Karpas-422 (cell line): ENCODE data around the gene UNKL. TPM values are rescaled to one million over a fixed set of nuclear protein-coding genes. Genes with fewer than 3 reads are reported as not detected.

Source experiments
- DNase-seq: peaks from one replicate; pipeline ENCODE4 v3.0.0-alpha.2; 2015
- H2AFZ ChIP-seq: fragments of 200-600 bp; sonication (generic); 2 replicates; pipeline ENCODE4 v1.6.1; 2014; ENCODE audit warnings: antibody characterized with exemption, low read length, mixed read lengths
- H3K27ac ChIP-seq: fragments of 200-600 bp; sonication (generic); 2 replicates; pipeline ENCODE4 v1.5.1; 2014; ENCODE audit warnings: mild to moderate bottlenecking, low read length, moderate library complexity
- H3K27me3 ChIP-seq: fragments of 200-600 bp; sonication (generic); 2 replicates; pipeline ENCODE4 v1.6.1; 2014; ENCODE audit warnings: low read length, mixed read lengths
- H3K36me3 ChIP-seq: fragments of 200-600 bp; sonication (generic); 2 replicates; pipeline ENCODE4 v1.6.1; 2014; ENCODE audit warnings: low read length, mixed read lengths; ENCODE audit not compliant: insufficient read depth
- H3K4me1 ChIP-seq: fragments of 200-600 bp; sonication (generic); 2 replicates; pipeline ENCODE4 v1.6.1; 2014; ENCODE audit warnings: mild to moderate bottlenecking, low read length, mixed read lengths
- H3K4me2 ChIP-seq: fragments of 200-600 bp; sonication (generic); 2 replicates; pipeline ENCODE4 v1.6.1; 2014; ENCODE audit warnings: low read length, low read depth, mild to moderate bottlenecking; ENCODE audit not compliant: poor library complexity, severe bottlenecking
- H3K4me3 ChIP-seq: fragments of 200-600 bp; sonication (generic); 2 replicates; pipeline ENCODE4 v1.5.1; 2014; ENCODE audit warnings: mild to moderate bottlenecking, antibody characterized with exemption, low read length, mixed read lengths
- H3K79me2 ChIP-seq: fragments of 200-600 bp; sonication (generic); 2 replicates; pipeline ENCODE4 v1.6.1; 2014; ENCODE audit warnings: mild to moderate bottlenecking, low read length, mixed read lengths
- H3K9ac ChIP-seq: fragments of 200-600 bp; sonication (generic); 2 replicates; pipeline ENCODE4 v1.6.0; 2014; ENCODE audit warnings: low read length
- H3K9me2 ChIP-seq: fragments of 200-600 bp; sonication (generic), shearing (Covaris generic); replicated peaks from 2 replicates; pipeline ENCODE4 v1.6.0; 2014; ENCODE audit warnings: mild to moderate bottlenecking, low read length, moderate library complexity; ENCODE audit not compliant: insufficient read depth
- H3K9me3 ChIP-seq: fragments of 300-700, 200-600 bp; sonication (generic); 2 replicates; pipeline ENCODE4 v1.6.1; 2014; ENCODE audit warnings: low read length, mixed read lengths
- H4K20me1 ChIP-seq: fragments of 200-600 bp; sonication (generic); 2 replicates; pipeline ENCODE4 v1.6.1; 2014; ENCODE audit warnings: mild to moderate bottlenecking, antibody characterized with exemption, low read length, low read depth; ENCODE audit not compliant: insufficient read depth
- total RNA-seq: library from RNA; depleted of rRNA; stranded (reverse); fragments of >200 nt; shearing (Covaris generic); gene quantifications from 2 replicates; pipeline ENCODE4 v1.2.3, GENCODE V29; 2014; ENCODE audit warnings: low replicate concordance

UNKL gene
- total RNA-seq, 1 experiment from 2014 or later, result 20.8 TPM

GRCh38 chr16:1448536-1449116 is 34.1 kb upstream of the UNKL start:
- no peak overlapping the region for H3K4me2 ChIP-seq
- H3K9me2 ChIP-seq, result no peaks in the 10 kb centered on the region
- no peak overlapping the region for H2AFZ ChIP-seq
- H4K20me1 ChIP-seq, result no peaks in the 10 kb centered on the region
- H3K79me2 ChIP-seq, result no peaks in the 10 kb centered on the region
- no peak overlapping the region for H3K27ac ChIP-seq
- no peak overlapping the region for H3K4me3 ChIP-seq
- H3K9me3 ChIP-seq, result no peaks in the 10 kb centered on the region
- H3K27me3 ChIP-seq, result no peaks in the 10 kb centered on the region
- H3K9ac ChIP-seq, result no peak overlapping the region
- H3K36me3 ChIP-seq, result no peaks in the 10 kb centered on the region
- no peaks in the 10 kb centered on the region for H3K4me1 ChIP-seq
- no peak for DNase-seq

- H3K9ac ChIP-seq, result no peak overlapping the region
- H3K9me2 ChIP-seq, result no peaks in the 10 kb centered on the region
- H3K27me3 ChIP-seq, result no peaks in the 10 kb centered on the region
- no peak for DNase-seq
- no peaks in the 10 kb centered on the region for H3K36me3 ChIP-seq
- H3K4me1 ChIP-seq, result no peaks in the 10 kb centered on the region
- H3K27ac ChIP-seq, result no peak overlapping the region
- no peak overlapping the region for H2AFZ ChIP-seq
- H3K79me2 ChIP-seq, result no peaks in the 10 kb centered on the region
- no peak overlapping the region for H3K4me2 ChIP-seq
- H3K4me3 ChIP-seq, result no peak overlapping the region
- H3K9me3 ChIP-seq, result no peaks in the 10 kb centered on the region
- no peaks in the 10 kb centered on the region for H4K20me1 ChIP-seq
Measured at GRCh38 chr16:1447965-1448364, 33.5 kb upstream of the UNKL start.

- Histone ChIP-seq H2AFZ (no peak overlapping the region), H3K36me3 (no peaks in the 10 kb centered on the region), H3K4me2 (no peak overlapping the region), H3K4me1 (no peaks in the 10 kb centered on the region), H3K27ac (no peak overlapping the region), H4K20me1 (no peaks in the 10 kb centered on the region), H3K27me3 (no peaks in the 10 kb centered on the region), H3K9me3 (no peaks in the 10 kb centered on the region), H3K9me2 (no peaks in the 10 kb centered on the region), H3K9ac (no peak overlapping the region), H3K4me3 (no peak overlapping the region), H3K79me2 (no peaks in the 10 kb centered on the region)
- DNase-seq, result no peak
Measured at GRCh38 chr16:1446296-1447080, 32.0 kb upstream of the UNKL start.

GRCh38 chr16:1445518-1446203 is 31.2 kb upstream of the UNKL start:
- Histone ChIP-seq H3K79me2 (no peaks in the 10 kb centered on the region), H3K27me3 (no peaks in the 10 kb centered on the region), H3K4me3 (no peak overlapping the region), H4K20me1 (no peaks in the 10 kb centered on the region), H2AFZ (no peak overlapping the region), H3K4me1 (no peaks in the 10 kb centered on the region), H3K27ac (no peak overlapping the region), H3K36me3 (no peaks in the 10 kb centered on the region), H3K9ac (no peak overlapping the region), H3K9me2 (no peaks in the 10 kb centered on the region), H3K9me3 (no peaks in the 10 kb centered on the region), H3K4me2 (no peak overlapping the region)
- DNase-seq, result no peak

- Histone ChIP-seq H3K9ac (no peak overlapping the region), H3K4me1 (no peaks in the 10 kb centered on the region), H3K4me2 (no peak overlapping the region), H3K36me3 (no peaks in the 10 kb centered on the region), H3K9me3 (no peaks in the 10 kb centered on the region), H3K4me3 (no peak overlapping the region), H4K20me1 (no peaks in the 10 kb centered on the region), H2AFZ (no peak overlapping the region), H3K9me2 (no peaks in the 10 kb centered on the region), H3K27ac (no peak overlapping the region), H3K27me3 (no peaks in the 10 kb centered on the region), H3K79me2 (no peaks in the 10 kb centered on the region)
- no peak for DNase-seq
Measured at GRCh38 chr16:1444730-1445517, 30.4 kb upstream of the UNKL start.

DNA sequence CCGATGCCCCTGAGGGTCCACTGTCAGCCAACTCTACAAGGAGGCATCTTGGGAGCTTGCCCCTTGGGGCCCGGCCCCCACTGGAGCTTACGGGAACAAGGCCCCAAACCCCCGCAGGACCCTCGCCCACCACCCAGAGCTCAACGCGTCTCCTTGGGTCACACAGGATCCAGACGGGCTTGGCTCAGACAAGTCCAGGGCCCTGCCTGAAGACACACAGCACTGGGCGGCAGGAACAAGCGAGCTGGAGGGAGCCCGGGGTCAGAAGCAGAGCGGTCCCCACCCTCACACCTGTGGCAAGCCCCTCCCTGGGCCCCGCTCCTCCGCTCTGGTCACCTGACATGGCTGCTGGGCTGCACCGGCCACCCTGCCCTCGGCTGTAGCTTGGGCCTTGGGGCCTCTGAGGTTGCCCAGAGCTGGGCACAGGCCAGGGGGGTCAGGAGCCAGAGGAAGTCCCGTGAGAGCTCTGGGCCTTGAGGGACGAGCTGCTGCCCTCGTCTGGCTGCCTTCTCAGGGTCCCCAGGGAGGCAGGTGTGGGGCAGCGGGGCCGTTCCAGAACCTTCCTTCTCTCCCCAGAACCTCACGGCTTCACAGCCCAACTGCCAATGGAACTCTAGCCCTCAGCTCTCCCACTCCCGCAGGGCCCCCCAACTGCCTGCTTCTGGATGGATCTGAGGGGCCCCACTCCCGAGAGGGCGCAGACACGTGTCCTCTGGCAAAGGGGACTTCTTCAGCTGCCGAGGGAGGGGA is 29.7 kb upstream of the UNKL start, which contains the start of gene CCDC154:
TSS of gene CCDC154 (minus strand) at position 577 of the 750 bp plus-strand sequence. CDS start at position 343, 234 bp downstream.
- Histone ChIP-seq H3K4me2 (no peak within 1 kb of the TSS), H3K4me1 (no peaks in the 10 kb centered on the region), H2AFZ (no peak within 1 kb of the TSS), H4K20me1 (no peaks in the 10 kb centered on the region), H3K79me2 (no peaks in the 10 kb centered on the region), H3K9me3 (no peaks in the 10 kb centered on the region), H3K4me3 (no peak within 1 kb of the TSS), H3K9ac (no peak within 1 kb of the TSS), H3K27ac (no peak within 1 kb of the TSS), H3K27me3 (no peaks in the 10 kb centered on the region), H3K36me3 (no peaks in the 10 kb centered on the region), H3K9me2 (no peaks in the 10 kb centered on the region)
- DNase-seq, result no peak

- no peaks in the 10 kb centered on the region for H3K36me3 ChIP-seq
- H3K4me2 ChIP-seq, result no peak overlapping the region
- H2AFZ ChIP-seq, result no peak overlapping the region
- no peak for DNase-seq
- no peaks in the 10 kb centered on the region for H3K9me2 ChIP-seq
- no peak overlapping the region for H3K4me3 ChIP-seq
- no peaks in the 10 kb centered on the region for H3K79me2 ChIP-seq
- H3K4me1 ChIP-seq, result no peaks in the 10 kb centered on the region
- no peak overlapping the region for H3K9ac ChIP-seq
- no peaks in the 10 kb centered on the region for H3K9me3 ChIP-seq
- no peak overlapping the region for H3K27ac ChIP-seq
- H3K27me3 ChIP-seq, result no peaks in the 10 kb centered on the region
- H4K20me1 ChIP-seq, result no peaks in the 10 kb centered on the region
Measured at GRCh38 chr16:1443403-1443973, 29.0 kb upstream of the UNKL start.
